ENCODE results near the gene PEAK3. TPM values are rescaled to one million over a fixed set of nuclear protein-coding genes. Genes with fewer than 3 reads are reported as not detected.

PEAK3 gene
- total and polyA plus RNA-seq, 9 of the 15 experiments (the other 6 are each of a cell fraction or from before 2014, with no cell fraction given), result 0.07 to 0.40 TPM; not detected in 7

DNA sequence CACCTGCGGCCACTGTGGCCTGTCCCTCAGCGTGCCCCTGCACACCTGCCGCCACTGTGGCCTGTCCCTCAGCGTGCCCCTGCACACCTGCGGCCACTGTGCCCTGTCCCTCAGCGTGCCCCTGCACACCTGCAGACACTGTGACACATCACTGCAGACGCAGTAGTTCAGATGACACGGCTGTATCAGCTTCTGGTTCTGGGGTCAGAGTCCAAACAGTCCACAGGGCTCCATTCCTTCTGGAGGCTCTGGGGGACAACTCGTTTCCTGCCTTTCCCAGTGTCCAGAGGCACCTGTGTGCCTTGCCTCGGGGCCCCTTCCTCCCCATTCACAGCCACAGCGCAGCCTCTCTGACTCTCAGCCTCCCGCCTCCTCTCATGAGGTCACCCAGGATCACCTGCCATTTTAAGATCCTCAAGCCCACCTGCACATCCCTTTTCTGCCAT lies 39.9 kb downstream of the PEAK3 start:
- ChIA-PET POLR2A (interaction anchor here (0.6 to 1.3 kb wide), 2 partner anchors 21 to 348 kb away, joined by 3 read pairs; no protein-coding TSS in a partner anchor), CTCF (ENCODE audit: low intra/inter-chr PET ratio) (no interaction called here)
- Histone ChIP-seq H3K9me3 (replicated peaks; ENCODE audit: control insufficient read depth, insufficient read depth, low read depth, low read length) (no peaks in the 10 kb centered on the region), H3K4me1 (replicated peaks in 1 of 2; ENCODE audit: control insufficient read depth in 2 of 2, insufficient read depth in 2 of 2, low read length in 2 of 2) (peaks cover 28 to 60% of the 10 kb centered on the region in 2 experiments), H3K36me3 (ENCODE audit: control insufficient read depth, insufficient read depth, low read length) (peaks cover 84% of the 10 kb centered on the region; the same call in 2 of the 3 replicates), H3K79me2 (ENCODE audit: control insufficient read depth, insufficient read depth, low read length) (peaks cover 72% of the 10 kb centered on the region), H3K4me2 (ENCODE audit: insufficient read depth, low read length) (no peak overlapping the region), H3K27me3 (ENCODE audit: control insufficient read depth in 2 of 2, insufficient read depth in 2 of 2, low read length in 2 of 2) (no peaks in the 10 kb centered on the region), H3K9me1 (ENCODE audit: control insufficient read depth, insufficient read depth, low read length) (peaks cover 19% of the 10 kb centered on the region), H3K9ac (ENCODE audit: insufficient read depth in 1 of 2, low read depth in 2 of 2, low read length in 2 of 2) (peak overlapping the region in 1 of 2 experiments; percentile 47; a peak in 1 of 4 replicates), H4K20me1 (replicated peaks; ENCODE audit: control insufficient read depth, insufficient read depth, low read length) (peaks cover 56% of the 10 kb centered on the region), H3K4me3 (no peak overlapping the region), H2AFZ (ENCODE audit: low read depth, low read length) (no peak overlapping the region), H3K27ac (ENCODE audit: extremely low read depth, low read depth, low read length) (no peak overlapping the region)
- in situ Hi-C loops (cut with MboI) (no loop called here), intact Hi-C loops (cut with micrococcal nuclease) (no loop called here)
- FAIRE-seq (no peak), ATAC-seq (no peak), DNase-seq (ENCODE audit: extremely low read depth in 1 of 4, low spot score in 3 of 4) (no peak)
- 91% methylated on average over 11 of the region's 12 CpGs for WGBS (ENCODE audit: insufficient coverage, low coverage, missing lambda C conversion rate)
- BruUV-seq (replicated peaks), result no TSS peak
- TF ChIP-seq MAZ (CRISPR knock-in tag; conservative IDR thresholded peaks at IDR 0.05 in 1 of 2, IDR thresholded peaks at IDR 0.05 in 1 of 2) (no peak), POLR2G (IDR thresholded peaks at IDR 0.05; ENCODE audit: low read depth, low read length) (peak; percentile 34; the same call in 1 of the 2 replicates), RBM22 (IDR thresholded peaks at IDR 0.05; ENCODE audit: low read depth, low read length, poor library complexity, severe bottlenecking) (peak; percentile 55), PHF21A (IDR thresholded peaks at IDR 0.05; ENCODE audit: borderline replicate concordance, low read depth) (no peak), SOX6 (IDR thresholded peaks at IDR 0.05) (no peak), RBFOX2 (IDR thresholded peaks at IDR 0.05; ENCODE audit: low read depth, low read length) (peak; percentile 51), CREB1 (IDR thresholded peaks at IDR 0.05) (no peak), CREB1 (CRISPR knock-in tag; IDR thresholded peaks at IDR 0.05) (no peak)
- TF ChIP-seq, protein P1, sequence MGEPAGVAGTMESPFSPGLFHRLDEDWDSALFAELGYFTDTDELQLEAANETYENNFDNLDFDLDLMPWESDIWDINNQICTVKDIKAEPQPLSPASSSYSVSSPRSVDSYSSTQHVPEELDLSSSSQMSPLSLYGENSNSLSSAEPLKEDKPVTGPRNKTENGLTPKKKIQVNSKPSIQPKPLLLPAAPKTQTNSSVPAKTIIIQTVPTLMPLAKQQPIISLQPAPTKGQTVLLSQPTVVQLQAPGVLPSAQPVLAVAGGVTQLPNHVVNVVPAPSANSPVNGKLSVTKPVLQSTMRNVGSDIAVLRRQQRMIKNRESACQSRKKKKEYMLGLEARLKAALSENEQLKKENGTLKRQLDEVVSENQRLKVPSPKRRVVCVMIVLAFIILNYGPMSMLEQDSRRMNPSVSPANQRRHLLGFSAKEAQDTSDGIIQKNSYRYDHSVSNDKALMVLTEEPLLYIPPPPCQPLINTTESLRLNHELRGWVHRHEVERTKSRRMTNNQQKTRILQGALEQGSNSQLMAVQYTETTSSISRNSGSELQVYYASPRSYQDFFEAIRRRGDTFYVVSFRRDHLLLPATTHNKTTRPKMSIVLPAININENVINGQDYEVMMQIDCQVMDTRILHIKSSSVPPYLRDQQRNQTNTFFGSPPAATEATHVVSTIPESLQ (CRISPR knock-in tag; IDR thresholded peaks at IDR 0.05), result no peak
- TF ChIP-seq, protein P2, sequence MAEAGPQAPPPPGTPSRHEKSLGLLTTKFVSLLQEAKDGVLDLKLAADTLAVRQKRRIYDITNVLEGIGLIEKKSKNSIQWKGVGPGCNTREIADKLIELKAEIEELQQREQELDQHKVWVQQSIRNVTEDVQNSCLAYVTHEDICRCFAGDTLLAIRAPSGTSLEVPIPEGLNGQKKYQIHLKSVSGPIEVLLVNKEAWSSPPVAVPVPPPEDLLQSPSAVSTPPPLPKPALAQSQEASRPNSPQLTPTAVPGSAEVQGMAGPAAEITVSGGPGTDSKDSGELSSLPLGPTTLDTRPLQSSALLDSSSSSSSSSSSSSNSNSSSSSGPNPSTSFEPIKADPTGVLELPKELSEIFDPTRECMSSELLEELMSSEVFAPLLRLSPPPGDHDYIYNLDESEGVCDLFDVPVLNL (CRISPR knock-in tag; IDR thresholded peaks at IDR 0.05; ENCODE audit: low read depth), result 0 out of 2 replicates have a peak, but pooled peaks have one; percentile 12
- TF ChIP-seq, protein P3, sequence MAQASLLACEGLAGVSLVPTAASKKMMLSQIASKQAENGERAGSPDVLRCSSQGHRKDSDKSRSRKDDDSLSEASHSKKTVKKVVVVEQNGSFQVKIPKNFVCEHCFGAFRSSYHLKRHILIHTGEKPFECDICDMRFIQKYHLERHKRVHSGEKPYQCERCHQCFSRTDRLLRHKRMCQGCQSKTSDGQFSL (CRISPR knock-in tag; IDR thresholded peaks at IDR 0.05), result no peak
- TF ChIP-seq, protein P3 (tag; IDR thresholded peaks at IDR 0.05), result no peak
